GM23248 (cell line): ENCODE results near the gene PLXNA1.

ENCODE experiments used
- EZH2 ChIP-seq: fragments of 200-600 bp; sonication (generic); IDR thresholded peaks from 2 replicates; pipeline ENCODE4 v1.6.1; 2018; ENCODE audit warnings: antibody characterized with exemption, mild to moderate bottlenecking; ENCODE audit not compliant: insufficient read depth, poor library complexity, severe bottlenecking
- EZH2phosphoT487 ChIP-seq: fragments of 200-600 bp; sonication (generic); IDR thresholded peaks from 2 replicates; pipeline ENCODE4 v1.6.1; 2018; ENCODE audit warnings: antibody characterized with exemption, moderate library complexity, mild to moderate bottlenecking, low read depth; ENCODE audit not compliant: insufficient read depth

DNA sequence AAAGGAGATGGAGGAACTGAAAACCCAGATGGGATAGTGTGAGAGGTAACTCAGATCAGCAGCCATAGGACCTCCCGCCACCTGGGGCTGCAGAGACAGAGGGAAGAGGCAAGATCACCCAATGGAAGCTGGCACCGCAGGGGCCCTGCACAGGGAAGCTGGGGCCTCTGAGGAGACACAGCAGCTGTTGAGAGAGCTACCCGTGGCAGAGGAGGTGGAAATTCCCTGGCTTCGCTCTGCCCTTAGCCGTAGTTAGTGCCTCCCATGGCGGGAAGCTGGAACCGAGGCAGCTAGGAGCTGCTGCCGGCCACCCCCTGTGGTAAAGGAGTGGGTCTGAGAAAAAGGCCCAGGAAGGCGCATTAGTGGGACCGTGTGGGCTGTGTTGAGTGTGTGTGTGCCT, 18.0 kb upstream of the PLXNA1 start:
- TF ChIP-seq EZH2: no peak
- no peak for TF ChIP-seq EZH2phosphoT487
